ENCODE results near the gene CAMTA1. TPM values are rescaled to one million over a fixed set of nuclear protein-coding genes. Genes with fewer than 3 reads are reported as not detected.
A peak's percentile ranks its signal among the peaks of the same experiment; 100 is the strongest.

CAMTA1 gene
- total and polyA plus RNA-seq, 4 donors: 18.0 to 93.5 (median 35.8) TPM

DNA sequence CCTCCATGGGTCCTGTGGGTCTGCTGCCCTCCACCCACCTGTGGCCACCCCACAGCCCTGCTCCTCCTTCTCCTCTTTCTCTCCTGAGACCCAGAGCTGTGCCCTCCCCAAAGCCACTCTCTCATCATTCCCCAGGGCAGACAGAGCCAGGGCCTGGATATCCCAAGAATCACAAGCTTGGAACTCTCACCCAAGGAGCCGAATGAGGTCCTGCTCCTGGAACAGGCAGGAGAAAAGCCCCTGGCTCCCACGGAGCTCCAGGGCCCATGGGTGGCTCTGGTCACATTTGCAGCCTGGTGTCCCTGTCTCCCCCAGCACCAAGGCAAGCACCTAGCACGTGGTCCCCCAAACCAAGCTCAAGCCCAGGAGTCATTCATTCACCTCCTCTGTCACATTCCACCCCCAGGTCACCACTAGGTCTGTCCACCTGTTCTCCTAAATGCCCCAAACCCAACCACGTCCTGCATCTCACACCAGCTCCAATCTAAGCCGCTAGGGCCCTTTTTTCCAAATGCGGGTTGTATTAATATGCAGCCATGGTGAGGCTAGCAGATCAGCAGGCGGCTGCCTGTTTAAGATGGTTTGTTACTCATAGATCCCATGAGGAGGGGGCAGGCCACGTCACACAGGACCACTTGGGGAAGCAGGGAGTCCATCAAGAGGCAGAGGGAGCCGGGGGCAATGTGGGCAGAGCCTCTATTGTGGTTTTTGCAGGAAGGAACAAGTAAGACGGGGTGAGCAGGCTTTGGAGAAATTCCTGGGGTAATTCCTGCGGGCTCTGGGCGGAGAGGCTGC lies 770.3 kb downstream of the CAMTA1 start:
- Histone ChIP-seq H3K9ac (ENCODE audit: low read depth in 1 of 2, low read length in 2 of 2) (no peak overlapping the region), H3K27ac (ENCODE audit: low read depth in 1 of 2, low read length in 2 of 2) (peak overlapping the region; percentile 48 to 65), H3K9me3 (ENCODE audit: control insufficient read depth in 4 of 4, low read length in 3 of 4) (no peaks in the 10 kb centered on the region), H3K4me1 (ENCODE audit: control insufficient read depth in 4 of 4, insufficient read depth in 4 of 4, low read length in 3 of 4) (peaks cover 0 to 10% (median 9%) of the 10 kb centered on the region in 4 donors), H3K4me3 (ENCODE audit: low read depth in 1 of 3, low read length in 3 of 3) (no peak overlapping the region), H3K36me3 (ENCODE audit: control insufficient read depth in 4 of 4, insufficient read depth in 3 of 4, low read depth in 1 of 4, low read length in 3 of 4) (no peaks in the 10 kb centered on the region), H3K27me3 (ENCODE audit: control insufficient read depth in 4 of 4, insufficient read depth in 4 of 4, low read length in 3 of 4) (no peaks in the 10 kb centered on the region)
- no peak for TF ChIP-seq SP1 (IDR thresholded peaks at IDR 0.05)
- TF ChIP-seq FOXA1 (IDR thresholded peaks at IDR 0.05): no peak
- no peak for TF ChIP-seq JUND (IDR thresholded peaks at IDR 0.05)
- TF ChIP-seq, protein P1, sequence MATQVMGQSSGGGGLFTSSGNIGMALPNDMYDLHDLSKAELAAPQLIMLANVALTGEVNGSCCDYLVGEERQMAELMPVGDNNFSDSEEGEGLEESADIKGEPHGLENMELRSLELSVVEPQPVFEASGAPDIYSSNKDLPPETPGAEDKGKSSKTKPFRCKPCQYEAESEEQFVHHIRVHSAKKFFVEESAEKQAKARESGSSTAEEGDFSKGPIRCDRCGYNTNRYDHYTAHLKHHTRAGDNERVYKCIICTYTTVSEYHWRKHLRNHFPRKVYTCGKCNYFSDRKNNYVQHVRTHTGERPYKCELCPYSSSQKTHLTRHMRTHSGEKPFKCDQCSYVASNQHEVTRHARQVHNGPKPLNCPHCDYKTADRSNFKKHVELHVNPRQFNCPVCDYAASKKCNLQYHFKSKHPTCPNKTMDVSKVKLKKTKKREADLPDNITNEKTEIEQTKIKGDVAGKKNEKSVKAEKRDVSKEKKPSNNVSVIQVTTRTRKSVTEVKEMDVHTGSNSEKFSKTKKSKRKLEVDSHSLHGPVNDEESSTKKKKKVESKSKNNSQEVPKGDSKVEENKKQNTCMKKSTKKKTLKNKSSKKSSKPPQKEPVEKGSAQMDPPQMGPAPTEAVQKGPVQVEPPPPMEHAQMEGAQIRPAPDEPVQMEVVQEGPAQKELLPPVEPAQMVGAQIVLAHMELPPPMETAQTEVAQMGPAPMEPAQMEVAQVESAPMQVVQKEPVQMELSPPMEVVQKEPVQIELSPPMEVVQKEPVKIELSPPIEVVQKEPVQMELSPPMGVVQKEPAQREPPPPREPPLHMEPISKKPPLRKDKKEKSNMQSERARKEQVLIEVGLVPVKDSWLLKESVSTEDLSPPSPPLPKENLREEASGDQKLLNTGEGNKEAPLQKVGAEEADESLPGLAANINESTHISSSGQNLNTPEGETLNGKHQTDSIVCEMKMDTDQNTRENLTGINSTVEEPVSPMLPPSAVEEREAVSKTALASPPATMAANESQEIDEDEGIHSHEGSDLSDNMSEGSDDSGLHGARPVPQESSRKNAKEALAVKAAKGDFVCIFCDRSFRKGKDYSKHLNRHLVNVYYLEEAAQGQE (IDR thresholded peaks at IDR 0.05): no peak
- TF ChIP-seq FOXA2 (IDR thresholded peaks at IDR 0.05): no peak
- TF ChIP-seq ZBTB33 (IDR thresholded peaks at IDR 0.05): no peak
- no peak for TF ChIP-seq YY1 (IDR thresholded peaks at IDR 0.05)
- TF ChIP-seq, protein P2, sequence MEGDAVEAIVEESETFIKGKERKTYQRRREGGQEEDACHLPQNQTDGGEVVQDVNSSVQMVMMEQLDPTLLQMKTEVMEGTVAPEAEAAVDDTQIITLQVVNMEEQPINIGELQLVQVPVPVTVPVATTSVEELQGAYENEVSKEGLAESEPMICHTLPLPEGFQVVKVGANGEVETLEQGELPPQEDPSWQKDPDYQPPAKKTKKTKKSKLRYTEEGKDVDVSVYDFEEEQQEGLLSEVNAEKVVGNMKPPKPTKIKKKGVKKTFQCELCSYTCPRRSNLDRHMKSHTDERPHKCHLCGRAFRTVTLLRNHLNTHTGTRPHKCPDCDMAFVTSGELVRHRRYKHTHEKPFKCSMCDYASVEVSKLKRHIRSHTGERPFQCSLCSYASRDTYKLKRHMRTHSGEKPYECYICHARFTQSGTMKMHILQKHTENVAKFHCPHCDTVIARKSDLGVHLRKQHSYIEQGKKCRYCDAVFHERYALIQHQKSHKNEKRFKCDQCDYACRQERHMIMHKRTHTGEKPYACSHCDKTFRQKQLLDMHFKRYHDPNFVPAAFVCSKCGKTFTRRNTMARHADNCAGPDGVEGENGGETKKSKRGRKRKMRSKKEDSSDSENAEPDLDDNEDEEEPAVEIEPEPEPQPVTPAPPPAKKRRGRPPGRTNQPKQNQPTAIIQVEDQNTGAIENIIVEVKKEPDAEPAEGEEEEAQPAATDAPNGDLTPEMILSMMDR (IDR thresholded peaks at IDR 0.05; ENCODE audit: low read depth, low read length, missing input control): no peak
- TF ChIP-seq MAX (IDR thresholded peaks at IDR 0.05): no peak
- TF ChIP-seq HNF4A (conservative IDR thresholded peaks at IDR 0.05): no peak
- TF ChIP-seq TAF1 (conservative IDR thresholded peaks at IDR 0.05): no peak
- TF ChIP-seq ATF3 (IDR thresholded peaks at IDR 0.05): no peak
- no peak for DNase-seq (ENCODE audit: low spot score)
- 62% methylated on average over 12 of the region's 12 CpGs for WGBS

- Histone ChIP-seq H3K4me3 (ENCODE audit: low read depth in 1 of 3, low read length in 3 of 3) (no peak overlapping the region), H3K27me3 (ENCODE audit: control insufficient read depth in 4 of 4, insufficient read depth in 4 of 4, low read length in 3 of 4) (no peaks in the 10 kb centered on the region), H3K9me3 (ENCODE audit: control insufficient read depth in 4 of 4, low read length in 3 of 4) (no peaks in the 10 kb centered on the region), H3K9ac (ENCODE audit: low read depth in 1 of 2, low read length in 2 of 2) (no peak overlapping the region), H3K4me1 (ENCODE audit: control insufficient read depth in 4 of 4, insufficient read depth in 4 of 4, low read length in 3 of 4) (peaks cover 0 to 6% (median 2%) of the 10 kb centered on the region in 4 donors), H3K36me3 (ENCODE audit: control insufficient read depth in 4 of 4, insufficient read depth in 3 of 4, low read depth in 1 of 4, low read length in 3 of 4) (no peaks in the 10 kb centered on the region), H3K27ac (ENCODE audit: low read depth in 1 of 2, low read length in 2 of 2) (peak overlapping the region in 1 of 2 donors; percentile 9)
- DNase-seq (ENCODE audit: low spot score): no peak
- WGBS: 68% methylated on average over 10 of the region's 10 CpGs
- TF ChIP-seq JUND (IDR thresholded peaks at IDR 0.05) (no peak), TAF1 (conservative IDR thresholded peaks at IDR 0.05) (no peak), GABPA (IDR thresholded peaks at IDR 0.05 in 1 of 2, conservative IDR thresholded peaks at IDR 0.05 in 1 of 2) (no peak), HNF4G (IDR thresholded peaks at IDR 0.05) (no peak), SP1 (IDR thresholded peaks at IDR 0.05) (no peak), EGR1 (IDR thresholded peaks at IDR 0.05; ENCODE audit: low read depth in 2 of 2) (no peak), ATF3 (IDR thresholded peaks at IDR 0.05) (no peak), RXRA (IDR thresholded peaks at IDR 0.05) (no peak), FOXA2 (IDR thresholded peaks at IDR 0.05) (no peak), ZBTB33 (IDR thresholded peaks at IDR 0.05) (no peak), HNF4A (conservative IDR thresholded peaks at IDR 0.05) (no peak), YY1 (IDR thresholded peaks at IDR 0.05) (no peak)
- TF ChIP-seq, protein P2 (IDR thresholded peaks at IDR 0.05; ENCODE audit: low read depth, low read length, missing input control): no peak
Observed at GRCh38 chr1:7557301-7557891, 772.1 kb downstream of the CAMTA1 start.

All from liver (tissue), 9 donors.